ENCODE results near the gene MAPT. TPM values are rescaled to one million over a fixed set of nuclear protein-coding genes. Genes with fewer than 3 reads are reported as not detected.
A peak's percentile ranks its signal among the peaks of the same experiment; 100 is the strongest.

MAPT gene
- total RNA-seq, 1 donor from 2014 or later: 2.1 TPM

GRCh38 chr17:46035112-46035818, 140.9 kb downstream of the MAPT start:
- Histone ChIP-seq H3K4me2 (ENCODE audit: low read length) (no peak overlapping the region), H3K4me1 (ENCODE audit: insufficient read depth, low read length) (no peaks in the 10 kb centered on the region), H4K20me1 (ENCODE audit: insufficient read depth, low read length) (peaks cover 37% of the 10 kb centered on the region), H3K36me3 (ENCODE audit: insufficient read depth, low read length) (peaks cover 65% of the 10 kb centered on the region), H2AFZ (ENCODE audit: low read depth, low read length) (no peak overlapping the region), H3K79me2 (ENCODE audit: insufficient read depth, low read length) (no peaks in the 10 kb centered on the region), H3K9ac (ENCODE audit: low read length) (no peak overlapping the region), H3K9me3 (ENCODE audit: insufficient read depth, low read depth, low read length) (no peaks in the 10 kb centered on the region), H3K4me3 (ENCODE audit: insufficient read depth, low read depth, low read length) (no peak overlapping the region), H3K27me3 (ENCODE audit: insufficient read depth, low read length) (no peaks in the 10 kb centered on the region), H3K27ac (ENCODE audit: low read depth, low read length) (no peak overlapping the region)
- Mint-ChIP-seq H3K4me3 (ENCODE audit: unreplicated experiment) (no peak overlapping the region), H3K36me3 (ENCODE audit: low read depth, unreplicated experiment) (peaks cover 29% of the 10 kb centered on the region), H3K27ac (ENCODE audit: unreplicated experiment) (peak overlapping the region; percentile 49), H3K27me3 (ENCODE audit: low read depth, unreplicated experiment) (no peaks in the 10 kb centered on the region), H3K4me1 (ENCODE audit: low read depth, unreplicated experiment) (no peaks in the 10 kb centered on the region), H3K9me3 (ENCODE audit: unreplicated experiment) (no peaks in the 10 kb centered on the region)
- DNase-seq (ENCODE audit: low read depth): no peak
- TF ChIP-seq EZH2 (IDR thresholded peaks at IDR 0.05; ENCODE audit: insufficient read depth, low read length) (no peak), CTCF (IDR thresholded peaks at IDR 0.05; ENCODE audit: insufficient read depth, low read depth, low read length) (no peak)
- no peak for FAIRE-seq

GRCh38 chr17:46036491-46036890, 142.1 kb downstream of the MAPT start:
- Histone ChIP-seq H3K4me2 (ENCODE audit: low read length) (no peak overlapping the region), H3K36me3 (ENCODE audit: insufficient read depth, low read length) (peaks cover 69% of the 10 kb centered on the region), H2AFZ (ENCODE audit: low read depth, low read length) (no peak overlapping the region), H3K4me1 (ENCODE audit: insufficient read depth, low read length) (no peaks in the 10 kb centered on the region), H3K27me3 (ENCODE audit: insufficient read depth, low read length) (no peaks in the 10 kb centered on the region), H4K20me1 (ENCODE audit: insufficient read depth, low read length) (peaks cover 39% of the 10 kb centered on the region), H3K27ac (ENCODE audit: low read depth, low read length) (no peak overlapping the region), H3K79me2 (ENCODE audit: insufficient read depth, low read length) (no peaks in the 10 kb centered on the region), H3K9ac (ENCODE audit: low read length) (no peak overlapping the region), H3K4me3 (ENCODE audit: insufficient read depth, low read depth, low read length) (no peak overlapping the region), H3K9me3 (ENCODE audit: insufficient read depth, low read depth, low read length) (no peaks in the 10 kb centered on the region)
- TF ChIP-seq CTCF (IDR thresholded peaks at IDR 0.05; ENCODE audit: insufficient read depth, low read depth, low read length): no peak
- TF ChIP-seq EZH2 (IDR thresholded peaks at IDR 0.05; ENCODE audit: insufficient read depth, low read length): no peak
- H3K9me3 Mint-ChIP-seq (ENCODE audit: unreplicated experiment): no peaks in the 10 kb centered on the region
- H3K4me1 Mint-ChIP-seq (ENCODE audit: low read depth, unreplicated experiment): no peaks in the 10 kb centered on the region
- no peak for DNase-seq (ENCODE audit: low read depth)
- H3K27me3 Mint-ChIP-seq (ENCODE audit: low read depth, unreplicated experiment): no peaks in the 10 kb centered on the region
- FAIRE-seq: no peak
- no peak overlapping the region for H3K27ac Mint-ChIP-seq (ENCODE audit: unreplicated experiment)
- peaks cover 25% of the 10 kb centered on the region for H3K36me3 Mint-ChIP-seq (ENCODE audit: low read depth, unreplicated experiment)
- H3K4me3 Mint-ChIP-seq (ENCODE audit: unreplicated experiment): no peak overlapping the region

- no peak for FAIRE-seq
These were observed 143.4 kb downstream of the MAPT start for GRCh38 chr17:46037722-46038255.

More at GRCh38 chr17:46037722-46038255, 143.4 kb downstream of the MAPT start:
- DNase-seq (ENCODE audit: low read depth): no peak
- Mint-ChIP-seq H3K36me3 (ENCODE audit: low read depth, unreplicated experiment) (peaks cover 21% of the 10 kb centered on the region), H3K27me3 (ENCODE audit: low read depth, unreplicated experiment) (no peaks in the 10 kb centered on the region), H3K4me3 (ENCODE audit: unreplicated experiment) (no peak overlapping the region), H3K27ac (ENCODE audit: unreplicated experiment) (peak overlapping the region; percentile 8), H3K4me1 (ENCODE audit: low read depth, unreplicated experiment) (no peaks in the 10 kb centered on the region), H3K9me3 (ENCODE audit: unreplicated experiment) (no peaks in the 10 kb centered on the region)
- Histone ChIP-seq H2AFZ (ENCODE audit: low read depth, low read length) (no peak overlapping the region), H4K20me1 (ENCODE audit: insufficient read depth, low read length) (peaks cover 40% of the 10 kb centered on the region), H3K27ac (ENCODE audit: low read depth, low read length) (no peak overlapping the region), H3K4me3 (ENCODE audit: insufficient read depth, low read depth, low read length) (no peak overlapping the region), H3K9me3 (ENCODE audit: insufficient read depth, low read depth, low read length) (no peaks in the 10 kb centered on the region), H3K9ac (ENCODE audit: low read length) (no peak overlapping the region), H3K36me3 (ENCODE audit: insufficient read depth, low read length) (peaks cover 70% of the 10 kb centered on the region), H3K4me2 (ENCODE audit: low read length) (no peak overlapping the region), H3K79me2 (ENCODE audit: insufficient read depth, low read length) (peaks cover 5% of the 10 kb centered on the region), H3K4me1 (ENCODE audit: insufficient read depth, low read length) (no peaks in the 10 kb centered on the region), H3K27me3 (ENCODE audit: insufficient read depth, low read length) (no peaks in the 10 kb centered on the region)
- TF ChIP-seq CTCF (IDR thresholded peaks at IDR 0.05; ENCODE audit: insufficient read depth, low read depth, low read length) (no peak), EZH2 (IDR thresholded peaks at IDR 0.05; ENCODE audit: insufficient read depth, low read length) (no peak)

Data from astrocyte (in vitro differentiated cells and primary cell).